ENCODE results near the gene ZNF598. TPM values are rescaled to one million over a fixed set of nuclear protein-coding genes. Genes with fewer than 3 reads are reported as not detected.
"Not testable (repeated sequence)": the region's sequence is repeated elsewhere in the genome, so short reads cannot be mapped to it uniquely, and the experiment has no call there.

ZNF598 gene
- total RNA-seq, 1 experiment from 2014 or later = 86.5 TPM

- Histone ChIP-seq H3K4me3 (no peak overlapping the region), H3K36me3 (no peaks in the 10 kb centered on the region), H3K27me3 (no peaks in the 10 kb centered on the region), H3K9me3 (no peaks in the 10 kb centered on the region)
- no peak for DNase-seq
These were observed 10.6 kb upstream of the ZNF598 start for GRCh38 chr16:2019921-2020831.

- H3K9me3 ChIP-seq = no peaks in the 10 kb centered on the region
- no peaks in the 10 kb centered on the region for H3K27me3 ChIP-seq
- no peak for DNase-seq
- H3K36me3 ChIP-seq = no peaks in the 10 kb centered on the region
- H3K4me3 ChIP-seq = no peak within 1 kb of the TSS
These were observed 9.9 kb upstream of the ZNF598 start, which contains the start of gene NPW for GRCh38 chr16:2019518-2019920. Gene NPW, plus strand, starts transcription at chr16:2019785.

GRCh38 chr16:2016407-2016922 lies 6.8 kb upstream of the ZNF598 start:
- Histone ChIP-seq H3K36me3 (no peaks in the 10 kb centered on the region), H3K9me3 (no peaks in the 10 kb centered on the region), H3K4me3 (no peak overlapping the region), H3K27me3 (no peaks in the 10 kb centered on the region)
- no peak for DNase-seq

- Histone ChIP-seq H3K4me3 (no peak overlapping the region; the same call in 1 of the 2 replicates), H3K27me3 (no peaks in the 10 kb centered on the region), H3K9me3 (no peaks in the 10 kb centered on the region), H3K36me3 (no peaks in the 10 kb centered on the region)
- no peak for DNase-seq
These were observed 6.3 kb upstream of the ZNF598 start for GRCh38 chr16:2015947-2016208.

- Histone ChIP-seq H3K36me3 (no peaks in the 10 kb centered on the region), H3K9me3 (no peaks in the 10 kb centered on the region), H3K4me3 (no peak overlapping the region; the same call in 1 of the 2 replicates), H3K27me3 (no peaks in the 10 kb centered on the region)
- DNase-seq = peak; percentile 95
These were observed 5.7 kb upstream of the ZNF598 start for GRCh38 chr16:2015117-2015946.

GRCh38 chr16:2013527-2013926 lies 3.9 kb upstream of the ZNF598 start:
- peak; percentile 37 for DNase-seq
- H3K4me3 ChIP-seq = no peak overlapping the region
- H3K27me3 ChIP-seq = no peaks in the 10 kb centered on the region
- no peaks in the 10 kb centered on the region for H3K9me3 ChIP-seq
- H3K36me3 ChIP-seq = peaks cover 9% of the 10 kb centered on the region

GRCh38 chr16:2011726-2012125 lies 2.1 kb upstream of the ZNF598 start:
- not testable (repeated sequence) for H3K4me3 ChIP-seq, DNase-seq, H3K9me3 ChIP-seq, H3K27me3 ChIP-seq
- H3K36me3 ChIP-seq = peaks cover 27% of the 10 kb centered on the region

- H3K36me3 ChIP-seq = peaks cover 50% of the 10 kb centered on the region
- peak overlapping the region; percentile 82 for H3K4me3 ChIP-seq
- H3K27me3 ChIP-seq = no peaks in the 10 kb centered on the region
- H3K9me3 ChIP-seq = no peaks in the 10 kb centered on the region
- no peak for DNase-seq
These were observed 383 bp downstream of the ZNF598 start for GRCh38 chr16:2009164-2009711.

GRCh38 chr16:2008631-2009163 lies 924 bp downstream of the ZNF598 start:
- peak; percentile 60 for DNase-seq
- H3K36me3 ChIP-seq = peaks cover 56% of the 10 kb centered on the region

GRCh38 chr16:2008009-2008526 lies 1.6 kb downstream of the ZNF598 start:
- Histone ChIP-seq H3K36me3 (peaks cover 62% of the 10 kb centered on the region), H3K4me3 (peak overlapping the region; percentile 82), H3K27me3 (no peaks in the 10 kb centered on the region), H3K9me3 (no peaks in the 10 kb centered on the region)
- DNase-seq = peak; percentile 94

More at GRCh38 chr16:2008631-2009163, 924 bp downstream of the ZNF598 start:
- Histone ChIP-seq H3K9me3 (no peaks in the 10 kb centered on the region), H3K4me3 (peak overlapping the region; percentile 82), H3K27me3 (no peaks in the 10 kb centered on the region)

- H3K36me3 ChIP-seq = peaks cover 70% of the 10 kb centered on the region
- no peak for DNase-seq
- H3K4me3 ChIP-seq = peak overlapping the region; percentile 82
- H3K9me3 ChIP-seq = no peaks in the 10 kb centered on the region
- H3K27me3 ChIP-seq = no peaks in the 10 kb centered on the region
These were observed 2.4 kb downstream of the ZNF598 start for GRCh38 chr16:2007081-2007836.

GRCh38 chr16:2006317-2006716 lies 3.3 kb downstream of the ZNF598 start:
- DNase-seq = no peak
- no peaks in the 10 kb centered on the region for H3K27me3 ChIP-seq
- H3K9me3 ChIP-seq = no peaks in the 10 kb centered on the region
- no peak overlapping the region for H3K4me3 ChIP-seq
- H3K36me3 ChIP-seq = peaks cover 80% of the 10 kb centered on the region

GRCh38 chr16:2005646-2006045 lies 4.0 kb downstream of the ZNF598 start:
- no peaks in the 10 kb centered on the region for H3K27me3 ChIP-seq
- H3K9me3 ChIP-seq = no peaks in the 10 kb centered on the region
- H3K36me3 ChIP-seq = peaks cover 86% of the 10 kb centered on the region
- no peak for DNase-seq
- no peak overlapping the region for H3K4me3 ChIP-seq

GRCh38 chr16:2004795-2005517 lies 4.7 kb downstream of the ZNF598 start:
- no peak for DNase-seq
- Histone ChIP-seq H3K4me3 (no peak overlapping the region), H3K36me3 (peaks cover 92% of the 10 kb centered on the region), H3K27me3 (no peaks in the 10 kb centered on the region), H3K9me3 (no peaks in the 10 kb centered on the region)

GRCh38 chr16:2003827-2004641 lies 5.6 kb downstream of the ZNF598 start:
- Histone ChIP-seq H3K9me3 (no peaks in the 10 kb centered on the region), H3K4me3 (no peak overlapping the region), H3K36me3 (peaks cover 98% of the 10 kb centered on the region), H3K27me3 (no peaks in the 10 kb centered on the region)
- DNase-seq = peak; percentile 86

All from MG63 (cell line).